ENCODE measurements around the gene ANKRD34B.
"Not testable (repeated sequence)": the region's sequence is repeated elsewhere in the genome, so short reads cannot be mapped to it uniquely, and the experiment has no call there.

The ANKRD34B gene

DNA sequence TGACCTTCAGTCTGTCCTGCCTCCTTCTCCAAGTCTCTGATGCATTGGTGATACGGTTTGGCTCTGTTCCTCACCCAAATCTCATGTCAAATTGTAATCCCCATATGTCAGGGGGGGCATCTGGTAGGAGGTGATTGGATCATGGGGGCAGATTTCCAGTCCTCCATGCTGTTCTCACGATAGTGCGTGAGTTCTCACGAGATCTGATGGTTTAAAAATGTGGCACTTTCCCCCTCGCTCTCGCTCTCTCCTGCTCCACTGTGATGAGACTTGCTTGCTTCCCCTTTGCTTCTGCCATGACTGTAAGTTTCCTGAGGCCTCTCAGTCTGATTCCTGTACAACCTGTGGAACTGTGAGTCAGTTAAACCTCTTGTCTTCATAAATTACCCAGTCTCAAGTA, 14.7 kb upstream of the ANKRD34B start:
- Histone ChIP-seq H3K9me3 (replicated peaks in 1 of 2; ENCODE audit: control insufficient read depth in 2 of 2, insufficient read depth in 1 of 2, low read depth in 1 of 2, low read length in 2 of 2) (no peaks in the 10 kb centered on the region), H3K79me1 (ENCODE audit: low read depth, low read length) (no peaks in the 10 kb centered on the region), H3K4me1 (ENCODE audit: control insufficient read depth in 2 of 2, insufficient read depth in 1 of 2, low read depth in 1 of 2, low read length in 2 of 2) (peaks cover 1 to 2% of the 10 kb centered on the region in 2 donors), H4K8ac (ENCODE audit: low read depth, low read length) (no peak overlapping the region), H4K91ac (ENCODE audit: low read depth, low read length, poor library complexity) (no peak overlapping the region), H3K18ac (ENCODE audit: low read length) (no peak overlapping the region), H2BK12ac (ENCODE audit: low read length) (no peak overlapping the region), H3K23ac (ENCODE audit: low read depth, low read length, poor library complexity) (no peak overlapping the region), H2BK120ac (ENCODE audit: low read depth, low read length) (no peak overlapping the region), H3K27me3 (ENCODE audit: control insufficient read depth in 3 of 3, insufficient read depth in 3 of 3, low read depth in 1 of 3, low read length in 3 of 3) (no peaks in the 10 kb centered on the region), H3K4ac (ENCODE audit: low read length) (no peak overlapping the region), H2AK5ac (ENCODE audit: low read depth, low read length) (no peak overlapping the region), H3K4me2 (ENCODE audit: insufficient read depth, low read length, poor library complexity, severe bottlenecking) (no peak overlapping the region), H2BK15ac (ENCODE audit: low read length) (no peak overlapping the region), H3K14ac (ENCODE audit: low read length) (no peak overlapping the region), H3K36me3 (replicated peaks in 1 of 2; ENCODE audit: control insufficient read depth in 2 of 2, insufficient read depth in 2 of 2, low read length in 2 of 2) (no peaks in the 10 kb centered on the region), H3K9ac (ENCODE audit: low read depth, low read length, poor library complexity) (no peak overlapping the region), H3K27ac (replicated peaks; ENCODE audit: low read length) (no peak overlapping the region), H2BK5ac (ENCODE audit: low read length) (no peak overlapping the region), H2AFZ (ENCODE audit: low read length) (no peak overlapping the region), H3K4me3 (ENCODE audit: low read length in 2 of 2) (no peak overlapping the region)
- no peak for DNase-seq (ENCODE audit: low spot score)
- WGBS, 2 donors (ENCODE audit: extremely low coverage in 2 of 2, insufficient read length in 2 of 2, insufficient replicate concordance in 1 of 2) = no CpG with 5 or more reads among the region's 6 CpGs

DNA sequence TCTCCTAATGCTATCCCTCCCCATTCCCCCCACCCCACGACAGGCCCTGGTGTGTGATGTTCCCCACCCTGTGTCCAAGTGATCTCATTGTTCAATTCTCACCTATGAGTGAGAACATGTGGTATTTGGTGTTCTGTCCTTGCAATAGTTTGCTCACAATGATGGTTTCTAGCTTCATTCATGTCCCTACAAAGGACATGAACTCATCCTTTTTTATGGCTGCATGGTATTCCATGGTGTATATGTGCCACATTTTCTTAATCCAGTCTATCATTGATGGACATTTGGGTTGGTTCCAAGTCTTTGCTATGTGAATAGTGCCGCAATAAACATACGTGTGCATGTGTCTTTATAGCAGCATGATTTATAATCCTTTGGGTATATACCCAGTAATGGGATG, 10.2 kb upstream of the ANKRD34B start:
- not testable (repeated sequence) for H3K9me3 ChIP-seq (replicated peaks in 1 of 2; ENCODE audit: control insufficient read depth in 2 of 2, insufficient read depth in 1 of 2, low read depth in 1 of 2, low read length in 2 of 2); H3K27me3 ChIP-seq (ENCODE audit: control insufficient read depth in 3 of 3, insufficient read depth in 3 of 3, low read depth in 1 of 3, low read length in 3 of 3); H3K4me1 ChIP-seq (ENCODE audit: control insufficient read depth in 2 of 2, insufficient read depth in 1 of 2, low read depth in 1 of 2, low read length in 2 of 2); H3K4ac ChIP-seq (ENCODE audit: low read length); DNase-seq (ENCODE audit: low spot score); H3K4me2 ChIP-seq (ENCODE audit: insufficient read depth, low read length, poor library complexity, severe bottlenecking); H3K18ac ChIP-seq (ENCODE audit: low read length); H4K91ac ChIP-seq (ENCODE audit: low read depth, low read length, poor library complexity); H3K9ac ChIP-seq (ENCODE audit: low read depth, low read length, poor library complexity); H2BK120ac ChIP-seq (ENCODE audit: low read depth, low read length); H2BK12ac ChIP-seq (ENCODE audit: low read length); H2AK5ac ChIP-seq (ENCODE audit: low read depth, low read length); H3K4me3 ChIP-seq (ENCODE audit: low read length in 2 of 2); H3K36me3 ChIP-seq (replicated peaks in 1 of 2; ENCODE audit: control insufficient read depth in 2 of 2, insufficient read depth in 2 of 2, low read length in 2 of 2); H3K27ac ChIP-seq (replicated peaks; ENCODE audit: low read length); H2AFZ ChIP-seq (ENCODE audit: low read length); H3K23ac ChIP-seq (ENCODE audit: low read depth, low read length, poor library complexity); H4K8ac ChIP-seq (ENCODE audit: low read depth, low read length); H2BK15ac ChIP-seq (ENCODE audit: low read length); H2BK5ac ChIP-seq (ENCODE audit: low read length); H3K79me1 ChIP-seq (ENCODE audit: low read depth, low read length); H3K14ac ChIP-seq (ENCODE audit: low read length)
- WGBS, 2 donors (ENCODE audit: extremely low coverage in 2 of 2, insufficient read length in 2 of 2, insufficient replicate concordance in 1 of 2) = no CpG with 5 or more reads among the region's 3 CpGs

DNA sequence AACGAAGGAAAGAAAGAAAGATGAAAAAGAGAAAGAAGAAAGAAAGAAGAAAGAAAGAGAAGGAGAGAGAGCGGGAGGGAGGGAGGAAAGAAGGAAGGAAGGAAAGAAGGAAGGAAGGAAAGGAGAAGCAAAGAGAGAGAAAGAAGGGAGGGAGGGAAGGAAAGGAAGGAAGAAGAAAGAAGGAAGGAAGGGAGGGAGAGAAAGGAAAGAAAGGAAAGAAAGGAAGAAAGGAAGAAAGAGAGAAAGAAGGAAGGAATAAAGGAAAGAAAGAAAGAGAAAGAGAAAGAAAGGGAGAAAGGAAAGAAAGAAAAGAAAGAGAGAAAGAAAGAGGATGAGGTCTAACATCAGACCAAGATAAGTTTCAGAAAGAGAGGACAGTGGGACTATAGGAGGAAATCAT, 9.0 kb upstream of the ANKRD34B start:
- H2BK5ac ChIP-seq (ENCODE audit: low read length) = no peak overlapping the region

DNA sequence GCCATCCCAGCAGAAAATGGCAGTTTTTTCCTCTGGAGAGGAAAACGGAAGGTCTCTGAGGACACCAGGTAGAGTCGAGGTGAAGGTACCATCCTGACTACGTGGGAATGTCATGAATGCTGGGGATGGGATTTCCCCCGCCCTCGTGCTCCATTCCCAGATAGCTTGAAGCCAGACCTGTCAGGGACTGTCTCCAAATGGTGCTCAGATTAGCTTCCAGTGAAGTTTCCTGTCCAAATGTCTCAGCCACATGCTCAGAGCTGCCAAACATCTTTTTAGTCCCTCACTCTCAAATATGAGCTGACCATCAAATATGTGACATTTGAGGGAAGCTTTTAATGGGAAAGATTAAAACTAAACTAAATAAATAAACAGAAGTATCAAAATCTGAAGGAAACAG, 7.6 kb upstream of the ANKRD34B start:
- no peak overlapping the region for H2AK5ac ChIP-seq (ENCODE audit: low read depth, low read length)
- H3K79me1 ChIP-seq (ENCODE audit: low read depth, low read length) = no peaks in the 10 kb centered on the region
- no peak overlapping the region for H2BK12ac ChIP-seq (ENCODE audit: low read length)
- no peak overlapping the region for H3K4me2 ChIP-seq (ENCODE audit: insufficient read depth, low read length, poor library complexity, severe bottlenecking)
- H2BK5ac ChIP-seq (ENCODE audit: low read length) = no peak overlapping the region
- no peak overlapping the region for H3K27ac ChIP-seq (replicated peaks; ENCODE audit: low read length)
- H3K9me3 ChIP-seq (replicated peaks in 1 of 2; ENCODE audit: control insufficient read depth in 2 of 2, insufficient read depth in 1 of 2, low read depth in 1 of 2, low read length in 2 of 2) = no peaks in the 10 kb centered on the region
- no peak overlapping the region for H3K9ac ChIP-seq (ENCODE audit: low read depth, low read length, poor library complexity)
- no peak overlapping the region for H3K23ac ChIP-seq (ENCODE audit: low read depth, low read length, poor library complexity)
- H3K36me3 ChIP-seq (replicated peaks in 1 of 2; ENCODE audit: control insufficient read depth in 2 of 2, insufficient read depth in 2 of 2, low read length in 2 of 2) = no peaks in the 10 kb centered on the region
- H3K4me1 ChIP-seq (ENCODE audit: control insufficient read depth in 2 of 2, insufficient read depth in 1 of 2, low read depth in 1 of 2, low read length in 2 of 2) = no peaks in the 10 kb centered on the region
- H3K27me3 ChIP-seq (ENCODE audit: control insufficient read depth in 3 of 3, insufficient read depth in 3 of 3, low read depth in 1 of 3, low read length in 3 of 3) = peaks cover 0 to 22% (median 0%) of the 10 kb centered on the region in 3 experiments
- H2BK120ac ChIP-seq (ENCODE audit: low read depth, low read length) = no peak overlapping the region
- no peak overlapping the region for H3K4ac ChIP-seq (ENCODE audit: low read length)
- no peak overlapping the region for H2AFZ ChIP-seq (ENCODE audit: low read length)
- H3K18ac ChIP-seq (ENCODE audit: low read length) = no peak overlapping the region
- no peak overlapping the region for H2BK15ac ChIP-seq (ENCODE audit: low read length)
- H3K4me3 ChIP-seq (ENCODE audit: low read length in 2 of 2) = peak overlapping the region in 1 of 2 donors; percentile 60
- WGBS, 2 donors (ENCODE audit: extremely low coverage in 2 of 2, insufficient read length in 2 of 2, insufficient replicate concordance in 1 of 2) = no CpG with 5 or more reads among the region's 5 CpGs
- H4K91ac ChIP-seq (ENCODE audit: low read depth, low read length, poor library complexity) = no peak overlapping the region
- H3K14ac ChIP-seq (ENCODE audit: low read length) = no peak overlapping the region
- DNase-seq (ENCODE audit: low spot score) = no peak
- H4K8ac ChIP-seq (ENCODE audit: low read depth, low read length) = no peak overlapping the region

More for the DNA sequence above, 9.0 kb upstream of the ANKRD34B start:
- no peak overlapping the region for H3K23ac ChIP-seq (ENCODE audit: low read depth, low read length, poor library complexity)
- no peak overlapping the region for H2BK12ac ChIP-seq (ENCODE audit: low read length)
- no peak overlapping the region for H3K18ac ChIP-seq (ENCODE audit: low read length)
- H3K4me3 ChIP-seq (ENCODE audit: low read length in 2 of 2) = no peak overlapping the region
- no peak overlapping the region for H4K8ac ChIP-seq (ENCODE audit: low read depth, low read length)
- H3K27ac ChIP-seq (replicated peaks; ENCODE audit: low read length) = no peak overlapping the region
- H3K79me1 ChIP-seq (ENCODE audit: low read depth, low read length) = no peaks in the 10 kb centered on the region
- DNase-seq (ENCODE audit: low spot score) = no peak
- H3K4me2 ChIP-seq (ENCODE audit: insufficient read depth, low read length, poor library complexity, severe bottlenecking) = no peak overlapping the region
- H3K4ac ChIP-seq (ENCODE audit: low read length) = no peak overlapping the region
- H2AFZ ChIP-seq (ENCODE audit: low read length) = no peak overlapping the region
- H3K27me3 ChIP-seq (ENCODE audit: control insufficient read depth in 3 of 3, insufficient read depth in 3 of 3, low read depth in 1 of 3, low read length in 3 of 3) = peaks cover 0 to 13% (median 0%) of the 10 kb centered on the region in 3 experiments
- no peak overlapping the region for H2BK120ac ChIP-seq (ENCODE audit: low read depth, low read length)
- no peaks in the 10 kb centered on the region for H3K4me1 ChIP-seq (ENCODE audit: control insufficient read depth in 2 of 2, insufficient read depth in 1 of 2, low read depth in 1 of 2, low read length in 2 of 2)
- no peak overlapping the region for H2BK15ac ChIP-seq (ENCODE audit: low read length)
- no peak overlapping the region for H4K91ac ChIP-seq (ENCODE audit: low read depth, low read length, poor library complexity)
- H2AK5ac ChIP-seq (ENCODE audit: low read depth, low read length) = no peak overlapping the region
- no peak overlapping the region for H3K9ac ChIP-seq (ENCODE audit: low read depth, low read length, poor library complexity)
- no peaks in the 10 kb centered on the region for H3K9me3 ChIP-seq (replicated peaks in 1 of 2; ENCODE audit: control insufficient read depth in 2 of 2, insufficient read depth in 1 of 2, low read depth in 1 of 2, low read length in 2 of 2)
- WGBS, 2 donors (ENCODE audit: extremely low coverage in 2 of 2, insufficient read length in 2 of 2, insufficient replicate concordance in 1 of 2) = 100% methylated on average over 1 to 2 of the region's 2 CpGs
- no peak overlapping the region for H3K14ac ChIP-seq (ENCODE audit: low read length)
- H3K36me3 ChIP-seq (replicated peaks in 1 of 2; ENCODE audit: control insufficient read depth in 2 of 2, insufficient read depth in 2 of 2, low read length in 2 of 2) = no peaks in the 10 kb centered on the region

Measured in neuronal stem cell (in vitro differentiated cells).